Ovary (tissue), 3 donors: Measurements from ENCODE around the gene CWC22.

ENCODE experiments used
- CTCF ChIP-seq, 3 donors: fragments of 450-650 bp in 2 of 3; fragments of 200-600 bp in 1 of 3; IDR thresholded peaks; one replicate each; pipeline versions ENCODE4 v1.5.1 to v1.8.0; 2016 to 2022; ENCODE audit warnings: antibody characterized with exemption in 3 of 3, mild to moderate bottlenecking in 1 of 3
- POLR2A ChIP-seq: fragments of 450-650 bp; IDR thresholded peaks from one replicate; pipeline ENCODE4 v1.6.1; 2017; ENCODE audit warnings: antibody characterized with exemption, mild to moderate bottlenecking, moderate library complexity
- donor health status: DM: no; HTN: no; CAD: no.

GRCh38 chr2:179936654-179937053 lies 70.4 kb downstream of the CWC22 start:
- TF ChIP-seq POLR2A = no peak
- no peak for TF ChIP-seq CTCF (IDR thresholded peaks at IDR 0.05)
